WTC11 (cell line): ENCODE measurements around the gene ZNF804B.

ENCODE experiments used
- CTCF ChIP-seq: fragments of 200-600 bp; IDR thresholded peaks from 2 replicates; pipeline ENCODE4 v1.8.0; 2022; ENCODE audit warnings: antibody characterized with exemption
- ELF4 ChIP-seq: sonication (generic); formaldehyde crosslinking; IDR thresholded peaks from 2 replicates; pipeline ENCODE4 v1.8.1; 2022; ENCODE audit warnings: low read depth, mild to moderate bottlenecking, moderate library complexity, missing genetic modification reagents
- FOXP1 ChIP-seq: sonication (generic); formaldehyde crosslinking; IDR thresholded peaks from 2 replicates; pipeline ENCODE4 v1.8.0; 2022; ENCODE audit warnings: missing genetic modification reagents, mild to moderate bottlenecking, moderate library complexity, borderline replicate concordance
- TEAD1 ChIP-seq: sonication (generic); formaldehyde crosslinking; IDR thresholded peaks from 2 replicates; pipeline ENCODE4 v1.8.0; 2022; ENCODE audit warnings: mild to moderate bottlenecking, missing genetic modification reagents
- ZNF232 ChIP-seq: sonication (generic); formaldehyde crosslinking; IDR thresholded peaks from 2 replicates; pipeline ENCODE4 v1.8.0; 2022; ENCODE audit warnings: mild to moderate bottlenecking, missing genetic modification reagents
- ZNF263 ChIP-seq: sonication (generic); formaldehyde crosslinking; IDR thresholded peaks from 2 replicates; pipeline ENCODE4 v1.8.1; 2022; ENCODE audit warnings: low read depth, mild to moderate bottlenecking, moderate library complexity, missing genetic modification reagents
- ZNF423 ChIP-seq: fragments of 250-450 bp; sonication (Bioruptor Pico); IDR thresholded peaks from 2 replicates; pipeline ENCODE4 v2.1.2; 2022; ENCODE audit warnings: mild to moderate bottlenecking, moderate library complexity
- TF ChIP-seq, protein P1 (sequence below): sonication (generic); formaldehyde crosslinking; IDR thresholded peaks from 2 replicates; pipeline ENCODE4 v1.8.0; 2023; ENCODE audit warnings: missing genetic modification reagents, mild to moderate bottlenecking, borderline replicate concordance
- TF ChIP-seq, protein P2 (sequence below): sonication (generic); formaldehyde crosslinking; conservative IDR thresholded peaks from 2 replicates; pipeline ENCODE4 v1.8.1; 2022; ENCODE audit warnings: mild to moderate bottlenecking, missing genetic modification reagents
- TF ChIP-seq, protein P3 (sequence below): sonication (generic); formaldehyde crosslinking; IDR thresholded peaks from 2 replicates; pipeline ENCODE4 v1.8.0; 2022; ENCODE audit warnings: mild to moderate bottlenecking, missing genetic modification reagents

DNA sequence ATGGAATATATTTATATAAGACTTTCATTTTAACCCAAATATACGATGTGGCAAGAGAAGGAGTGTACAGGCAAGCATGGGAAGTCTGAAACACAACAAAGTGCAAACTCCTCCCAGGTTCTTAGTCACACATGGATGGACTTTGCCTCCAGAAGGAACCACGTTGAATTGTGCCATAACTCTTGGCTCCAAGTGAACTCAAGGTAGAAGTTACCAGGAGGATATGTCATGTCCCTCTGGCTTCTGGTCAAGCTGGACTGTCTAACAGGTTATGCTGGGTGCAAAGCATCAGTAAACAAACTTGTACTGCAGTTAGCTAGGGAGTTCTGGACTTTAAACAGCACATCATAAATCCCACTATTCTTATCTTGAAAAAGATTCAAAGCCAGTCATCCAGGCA lies 364.4 kb downstream of the ZNF804B start:
- no peak for TF ChIP-seq CTCF
- no peak for TF ChIP-seq ZNF232 (CRISPR knock-in tag)
- no peak for TF ChIP-seq ZNF263
- TF ChIP-seq, protein P1, sequence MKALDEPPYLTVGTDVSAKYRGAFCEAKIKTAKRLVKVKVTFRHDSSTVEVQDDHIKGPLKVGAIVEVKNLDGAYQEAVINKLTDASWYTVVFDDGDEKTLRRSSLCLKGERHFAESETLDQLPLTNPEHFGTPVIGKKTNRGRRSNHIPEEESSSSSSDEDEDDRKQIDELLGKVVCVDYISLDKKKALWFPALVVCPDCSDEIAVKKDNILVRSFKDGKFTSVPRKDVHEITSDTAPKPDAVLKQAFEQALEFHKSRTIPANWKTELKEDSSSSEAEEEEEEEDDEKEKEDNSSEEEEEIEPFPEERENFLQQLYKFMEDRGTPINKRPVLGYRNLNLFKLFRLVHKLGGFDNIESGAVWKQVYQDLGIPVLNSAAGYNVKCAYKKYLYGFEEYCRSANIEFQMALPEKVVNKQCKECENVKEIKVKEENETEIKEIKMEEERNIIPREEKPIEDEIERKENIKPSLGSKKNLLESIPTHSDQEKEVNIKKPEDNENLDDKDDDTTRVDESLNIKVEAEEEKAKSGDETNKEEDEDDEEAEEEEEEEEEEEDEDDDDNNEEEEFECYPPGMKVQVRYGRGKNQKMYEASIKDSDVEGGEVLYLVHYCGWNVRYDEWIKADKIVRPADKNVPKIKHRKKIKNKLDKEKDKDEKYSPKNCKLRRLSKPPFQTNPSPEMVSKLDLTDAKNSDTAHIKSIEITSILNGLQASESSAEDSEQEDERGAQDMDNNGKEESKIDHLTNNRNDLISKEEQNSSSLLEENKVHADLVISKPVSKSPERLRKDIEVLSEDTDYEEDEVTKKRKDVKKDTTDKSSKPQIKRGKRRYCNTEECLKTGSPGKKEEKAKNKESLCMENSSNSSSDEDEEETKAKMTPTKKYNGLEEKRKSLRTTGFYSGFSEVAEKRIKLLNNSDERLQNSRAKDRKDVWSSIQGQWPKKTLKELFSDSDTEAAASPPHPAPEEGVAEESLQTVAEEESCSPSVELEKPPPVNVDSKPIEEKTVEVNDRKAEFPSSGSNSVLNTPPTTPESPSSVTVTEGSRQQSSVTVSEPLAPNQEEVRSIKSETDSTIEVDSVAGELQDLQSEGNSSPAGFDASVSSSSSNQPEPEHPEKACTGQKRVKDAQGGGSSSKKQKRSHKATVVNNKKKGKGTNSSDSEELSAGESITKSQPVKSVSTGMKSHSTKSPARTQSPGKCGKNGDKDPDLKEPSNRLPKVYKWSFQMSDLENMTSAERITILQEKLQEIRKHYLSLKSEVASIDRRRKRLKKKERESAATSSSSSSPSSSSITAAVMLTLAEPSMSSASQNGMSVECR (CRISPR knock-in tag) = no peak
- TF ChIP-seq ZNF423 (CRISPR knock-in tag) = no peak
- TF ChIP-seq, protein P2, sequence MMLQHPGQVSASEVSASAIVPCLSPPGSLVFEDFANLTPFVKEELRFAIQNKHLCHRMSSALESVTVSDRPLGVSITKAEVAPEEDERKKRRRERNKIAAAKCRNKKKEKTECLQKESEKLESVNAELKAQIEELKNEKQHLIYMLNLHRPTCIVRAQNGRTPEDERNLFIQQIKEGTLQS (CRISPR knock-in tag) = no peak
- no peak for TF ChIP-seq FOXP1 (CRISPR knock-in tag)
- TF ChIP-seq ELF4 (CRISPR knock-in tag) = no peak
- TF ChIP-seq, protein P3, sequence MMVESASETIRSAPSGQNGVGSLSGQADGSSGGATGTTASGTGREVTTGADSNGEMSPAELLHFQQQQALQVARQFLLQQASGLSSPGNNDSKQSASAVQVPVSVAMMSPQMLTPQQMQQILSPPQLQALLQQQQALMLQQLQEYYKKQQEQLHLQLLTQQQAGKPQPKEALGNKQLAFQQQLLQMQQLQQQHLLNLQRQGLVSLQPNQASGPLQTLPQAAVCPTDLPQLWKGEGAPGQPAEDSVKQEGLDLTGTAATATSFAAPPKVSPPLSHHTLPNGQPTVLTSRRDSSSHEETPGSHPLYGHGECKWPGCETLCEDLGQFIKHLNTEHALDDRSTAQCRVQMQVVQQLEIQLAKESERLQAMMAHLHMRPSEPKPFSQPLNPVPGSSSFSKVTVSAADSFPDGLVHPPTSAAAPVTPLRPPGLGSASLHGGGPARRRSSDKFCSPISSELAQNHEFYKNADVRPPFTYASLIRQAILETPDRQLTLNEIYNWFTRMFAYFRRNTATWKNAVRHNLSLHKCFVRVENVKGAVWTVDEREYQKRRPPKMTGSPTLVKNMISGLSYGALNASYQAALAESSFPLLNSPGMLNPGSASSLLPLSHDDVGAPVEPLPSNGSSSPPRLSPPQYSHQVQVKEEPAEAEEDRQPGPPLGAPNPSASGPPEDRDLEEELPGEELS (CRISPR knock-in tag) = no peak
- no peak for TF ChIP-seq TEAD1
